GM23248 (cell line): ENCODE measurements around the gene FBH1.

Experiments used
- EZH2 ChIP-seq: fragments of 200-600 bp; sonication (generic); IDR thresholded peaks from 2 replicates; pipeline ENCODE4 v1.6.1; 2018; ENCODE audit warnings: antibody characterized with exemption, mild to moderate bottlenecking; ENCODE audit not compliant: insufficient read depth, poor library complexity, severe bottlenecking
- EZH2phosphoT487 ChIP-seq: fragments of 200-600 bp; sonication (generic); IDR thresholded peaks from 2 replicates; pipeline ENCODE4 v1.6.1; 2018; ENCODE audit warnings: antibody characterized with exemption, moderate library complexity, mild to moderate bottlenecking, low read depth; ENCODE audit not compliant: insufficient read depth

GRCh38 chr10:5897053-5897340 is 7.0 kb downstream of the FBH1 start:
- no peak for TF ChIP-seq EZH2phosphoT487
- TF ChIP-seq EZH2, result no peak
